SW480 (cell line): ENCODE data around the gene SLC35G2.
"Not testable (repeated sequence)": the region's sequence is repeated elsewhere in the genome, so short reads cannot be mapped to it uniquely, and the experiment has no call there.

Experiments used
- DNase-seq: peaks from one replicate; pipeline ENCODE4 v3.0.0-alpha.2; 2016; ENCODE audit warnings: low spot score

The SLC35G2 gene

DNA sequence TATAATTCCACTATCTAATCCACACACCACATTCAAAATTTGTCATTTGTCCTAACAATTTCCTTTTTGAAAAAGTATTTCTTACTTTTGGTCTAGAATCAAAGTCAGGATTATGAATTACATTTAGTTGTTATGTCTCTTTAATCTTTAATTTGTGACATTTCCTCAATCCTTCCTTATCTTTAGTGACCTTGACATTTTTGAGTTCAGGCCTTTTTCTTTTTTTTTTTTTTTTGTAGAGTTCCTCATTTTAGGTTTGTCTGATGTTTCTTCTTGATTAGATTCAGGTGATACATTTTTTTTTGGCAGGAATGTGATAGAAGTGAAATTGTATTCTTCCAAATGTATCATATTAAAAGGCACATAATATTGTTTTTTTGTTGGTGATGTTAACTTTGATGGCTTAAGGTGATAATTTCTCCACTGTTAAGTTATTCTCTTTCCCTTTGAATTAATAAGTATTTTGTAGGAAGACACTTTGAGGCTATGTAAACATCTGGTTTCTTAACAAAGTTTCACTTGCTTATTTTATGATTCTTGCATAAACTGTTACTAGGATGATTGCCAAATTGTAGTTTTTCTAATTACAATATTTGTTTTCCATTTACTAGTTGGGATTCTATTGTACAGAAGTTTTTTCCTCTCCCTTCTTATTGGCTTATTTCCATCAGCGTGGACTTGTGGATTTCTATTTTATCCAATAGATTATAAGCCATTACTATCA is 16.3 kb downstream of the SLC35G2 start:
- no peak for DNase-seq

GRCh38 chr3:136835813-136836510 is 17.0 kb downstream of the SLC35G2 start:
- no peak for DNase-seq

DNA sequence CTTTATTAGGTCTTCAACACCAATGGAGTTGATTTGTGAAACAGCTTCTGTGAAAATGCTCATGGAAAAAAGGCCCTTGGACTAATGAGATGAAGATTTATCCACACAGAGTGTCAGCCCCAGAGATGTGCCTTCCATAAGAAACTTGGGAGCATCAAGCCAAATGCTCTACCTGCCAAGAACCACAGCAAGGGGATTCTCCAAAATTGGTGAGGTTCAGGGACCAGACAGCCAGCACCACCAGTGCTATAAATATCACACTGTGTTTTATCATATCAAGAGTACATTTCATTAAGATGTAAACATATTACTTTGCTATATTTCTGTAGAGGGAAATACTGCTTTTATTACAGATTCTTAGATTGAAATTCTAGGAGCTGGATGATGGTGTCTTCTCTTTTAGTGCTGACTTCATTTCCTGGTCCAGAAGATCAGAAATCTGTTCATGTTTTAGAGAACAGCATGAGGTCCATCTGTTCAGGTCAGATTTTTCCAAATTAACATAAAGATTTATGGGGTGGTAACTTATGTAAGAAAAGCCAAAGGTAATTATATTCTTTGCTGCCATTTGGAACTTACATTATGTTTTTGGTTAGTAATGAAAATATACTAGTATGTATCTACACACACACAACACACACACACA is 17.7 kb downstream of the SLC35G2 start:
- no peak for DNase-seq

- DNase-seq, result no peak
These were observed 20.0 kb downstream of the SLC35G2 start for GRCh38 chr3:136838641-136839555.

DNA sequence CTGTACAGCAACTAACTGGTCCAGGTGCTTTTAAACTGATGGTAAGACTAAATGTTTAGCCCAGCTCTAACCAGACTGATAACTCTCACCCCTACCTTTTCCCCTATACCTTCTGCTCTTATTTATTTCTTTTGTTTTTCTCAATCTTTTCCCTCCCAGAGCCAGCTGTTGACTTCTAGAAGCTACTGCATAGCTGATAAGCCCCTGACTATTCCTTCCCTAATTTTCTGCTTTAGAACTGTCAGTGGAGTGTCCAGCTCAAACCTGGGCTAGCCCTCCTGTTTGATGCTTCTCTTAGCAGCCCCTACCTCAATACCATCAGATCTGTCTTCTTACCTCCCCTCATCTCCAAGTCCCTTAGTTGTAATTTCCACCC is 20.6 kb downstream of the SLC35G2 start:
- DNase-seq, result no peak

GRCh38 chr3:136840252-136840651 is 21.3 kb downstream of the SLC35G2 start:
- no peak for DNase-seq

- DNase-seq, result no peak
These were observed 23.4 kb downstream of the SLC35G2 start for GRCh38 chr3:136842294-136842693.

- no peak for DNase-seq
These were observed 25.8 kb downstream of the SLC35G2 start for GRCh38 chr3:136844724-136845123.

DNA sequence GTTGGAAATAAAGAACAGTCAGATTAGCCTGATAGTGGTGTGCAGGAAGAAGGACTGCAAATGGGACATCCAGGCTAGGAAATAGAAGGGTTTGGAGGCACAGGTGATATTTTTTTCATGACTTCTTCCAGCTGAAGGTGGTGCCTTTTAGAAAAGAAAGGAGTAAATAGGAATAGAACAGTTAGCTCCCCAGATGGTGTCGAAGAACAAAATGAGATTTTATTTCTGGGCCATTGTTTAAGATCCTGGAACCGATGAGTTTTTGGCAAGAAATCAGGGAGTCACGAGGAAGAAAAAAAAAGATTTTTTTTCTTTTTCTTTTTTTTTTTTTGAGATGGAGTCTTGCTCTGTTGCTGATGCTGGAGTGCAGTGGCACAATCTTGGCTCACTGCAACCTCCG is 33.3 kb downstream of the SLC35G2 start:
- no peak for DNase-seq

- DNase-seq, result no peak
These were observed 37.7 kb downstream of the SLC35G2 start for GRCh38 chr3:136856665-136857064.

- no peak for DNase-seq
These were observed 39.5 kb downstream of the SLC35G2 start for GRCh38 chr3:136858381-136858780.

DNA sequence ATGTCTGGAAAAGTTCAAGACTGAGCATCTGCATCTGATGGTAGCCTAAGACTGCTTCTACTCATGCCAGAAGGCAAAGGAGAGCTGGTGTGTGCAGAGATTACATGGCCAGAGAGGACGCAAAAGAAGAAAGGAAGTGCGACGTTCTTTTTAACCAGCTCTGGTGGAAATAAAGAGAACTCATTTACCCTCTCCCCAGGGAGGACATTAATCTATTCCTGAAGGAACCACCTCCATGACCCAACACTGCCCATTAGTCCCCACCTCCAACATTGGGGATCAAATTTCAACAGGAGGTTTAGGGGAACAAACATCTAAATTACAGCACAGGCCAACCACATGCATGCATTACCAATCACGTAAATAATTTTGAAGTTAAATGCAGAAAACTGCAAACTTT is 41.6 kb downstream of the SLC35G2 start:
- peak; percentile 25 for DNase-seq

DNA sequence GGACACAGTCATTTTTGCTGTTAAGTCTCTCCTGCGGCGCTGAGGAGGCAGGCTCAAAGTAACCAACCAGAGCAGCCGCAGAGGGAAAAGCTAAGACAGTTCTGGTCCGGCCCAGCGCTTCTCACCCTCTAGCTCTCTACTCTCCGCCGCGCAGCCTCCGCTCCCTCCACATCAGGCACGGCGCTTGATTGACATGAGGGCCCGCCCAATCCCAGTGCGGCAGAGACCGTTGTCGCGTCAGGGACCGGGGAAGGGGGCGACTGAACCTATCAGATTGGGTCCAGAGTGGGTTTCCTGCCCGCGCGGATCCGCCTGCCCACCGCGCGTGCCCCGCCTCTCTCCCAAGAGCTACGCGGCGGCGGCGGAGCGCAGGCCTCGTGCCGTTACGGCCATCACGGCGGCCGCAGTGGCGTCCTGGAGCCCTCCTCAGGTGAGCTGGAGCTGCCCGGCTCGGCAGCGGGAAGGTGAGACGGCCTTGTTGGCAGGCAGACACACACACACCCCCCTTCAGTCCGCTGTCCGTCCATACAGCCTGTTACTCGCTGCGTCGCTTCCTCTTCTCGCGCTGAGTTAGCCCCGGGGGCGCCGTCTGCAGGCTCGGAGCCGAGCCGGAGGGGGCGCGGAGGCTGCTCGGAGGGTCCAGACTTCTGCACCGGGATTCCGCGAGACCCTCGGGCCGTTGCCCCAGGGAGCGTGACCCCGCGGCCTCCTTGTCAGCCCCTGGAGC is 43.1 kb downstream of the SLC35G2 start, which contains the start of gene NCK1:
NCK1 (plus strand) TSS at position 319 of the 727 bp plus-strand sequence. CDS start 65,794 bp downstream, outside the sequence.
- peak; percentile 98 for DNase-seq

DNA sequence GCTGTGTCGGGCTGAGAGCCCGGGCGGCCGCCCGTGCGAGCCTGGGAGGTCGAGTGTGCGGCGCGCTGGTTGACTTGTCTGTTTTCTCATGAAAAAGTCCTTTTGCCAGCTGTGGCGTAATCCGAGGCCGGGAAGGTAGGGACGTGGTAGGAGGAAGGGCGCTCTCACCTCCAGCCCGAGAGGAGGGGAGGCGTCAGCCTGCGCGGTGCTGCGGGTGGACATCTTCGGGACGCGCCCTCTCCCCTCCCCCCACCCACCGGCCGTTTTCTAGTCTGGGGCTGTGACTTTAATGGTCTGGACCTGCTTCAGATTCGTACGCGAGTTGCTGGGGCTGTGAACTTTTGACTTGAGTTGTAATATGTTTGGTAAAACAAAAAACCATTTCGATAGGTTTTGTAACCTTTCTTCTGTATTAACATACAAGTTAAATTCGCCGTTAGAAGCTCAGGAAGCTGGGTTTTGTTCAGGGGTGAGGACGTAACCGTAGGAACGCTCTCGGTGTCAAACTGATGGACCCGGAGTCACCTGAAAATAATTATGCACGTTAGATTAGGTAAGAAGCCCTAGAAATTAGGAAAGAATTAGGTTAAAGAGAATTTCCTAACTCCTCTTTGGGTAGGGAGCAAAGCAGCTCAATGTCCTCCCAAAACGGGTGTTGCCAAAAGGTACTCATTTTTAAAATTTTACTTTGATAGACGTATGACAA is 43.8 kb downstream of the SLC35G2 start:
- peak; percentile 86 for DNase-seq

GRCh38 chr3:136869282-136869681 is 50.4 kb downstream of the SLC35G2 start:
- DNase-seq, result no peak

- not testable (repeated sequence) for DNase-seq
These were observed 53.3 kb downstream of the SLC35G2 start for GRCh38 chr3:136872258-136872657.

- not testable (repeated sequence) for DNase-seq
These were observed 60.6 kb downstream of the SLC35G2 start for GRCh38 chr3:136879510-136879909.

- no peak for DNase-seq
These were observed 63.6 kb downstream of the SLC35G2 start for GRCh38 chr3:136882571-136882970.

DNA sequence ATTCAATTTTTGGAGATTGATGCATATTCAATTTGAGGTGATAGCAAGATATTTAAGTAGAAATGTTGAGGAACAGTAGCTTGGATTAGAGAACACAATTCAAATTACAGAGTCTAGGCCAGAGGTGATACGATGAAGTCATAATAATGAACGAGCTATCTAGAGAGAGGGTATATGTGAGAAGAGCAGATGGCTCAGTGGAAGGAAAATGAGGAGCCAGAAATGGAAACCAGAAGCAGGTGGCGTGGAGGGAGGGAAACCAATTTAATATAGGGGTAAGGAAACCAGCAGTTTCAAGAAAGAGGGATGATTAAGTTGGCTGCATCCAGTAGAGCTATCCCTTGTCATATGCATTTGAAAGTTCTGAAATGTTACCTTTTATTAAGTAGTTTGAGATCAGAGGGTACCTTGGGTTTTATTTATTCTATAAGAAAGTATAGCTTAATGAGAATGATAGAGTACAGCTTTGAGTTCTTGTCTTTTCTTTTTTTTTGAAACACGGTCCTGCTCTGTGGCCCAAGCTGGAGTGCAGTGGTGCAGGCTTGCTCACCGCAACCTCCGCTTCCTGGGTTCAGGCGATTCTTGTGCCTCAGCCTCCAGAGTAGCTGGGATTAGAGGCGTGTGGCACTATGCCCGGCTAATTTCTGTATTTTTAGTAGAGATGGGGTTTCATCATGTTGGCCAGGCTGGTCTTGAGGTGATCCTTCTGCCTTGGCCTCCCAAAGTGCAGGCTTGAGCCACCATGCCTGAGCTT is 65.2 kb downstream of the SLC35G2 start:
- no peak for DNase-seq
